Natural killer cell (primary cell): ENCODE data around the gene HMCN2. TPM values are rescaled to one million over a fixed set of nuclear protein-coding genes. Genes with fewer than 3 reads are reported as not detected.

Experiments
- ATAC-seq, 3 donors: fragments of 150-1000 bp in 2 of 3; fragments of 200-7000 bp in 1 of 3; cut with Tn5 transposase; 1 replicate in 1 of 3; 2 replicates in 2 of 3; pipeline ENCODE4 v1.10.0; 2021; ENCODE audit warnings: mild to moderate bottlenecking in 2 of 3, moderate library complexity in 2 of 3
- DNase-seq, 2 donors: peaks; one replicate each; pipeline versions ENCODE4 v3.0.0 to v3.0.0-alpha.2; 2013 to 2021; ENCODE audit warnings: mixed read lengths in 1 of 2
- H3K27ac ChIP-seq: one replicate; pipeline ENCODE4 v1.5.1; 2013; ENCODE audit warnings: mild to moderate bottlenecking, low read length
- H3K27me3 ChIP-seq: one replicate; pipeline ENCODE4 v1.6.1; 2013; ENCODE audit warnings: low read length; ENCODE audit not compliant: control insufficient read depth, insufficient read depth
- H3K36me3 ChIP-seq: one replicate; pipeline ENCODE4 v1.6.1; 2013; ENCODE audit warnings: low read length; ENCODE audit not compliant: control insufficient read depth, insufficient read depth
- H3K4me1 ChIP-seq: one replicate; pipeline ENCODE4 v1.6.1; 2013; ENCODE audit warnings: low read length; ENCODE audit not compliant: control insufficient read depth, insufficient read depth
- H3K4me3 ChIP-seq: one replicate; pipeline ENCODE4 v1.5.1; 2013; ENCODE audit warnings: low read length
- H3K9me3 ChIP-seq: one replicate; pipeline ENCODE4 v1.6.1; 2013; ENCODE audit warnings: low read length; ENCODE audit not compliant: control insufficient read depth, insufficient read depth
- H3K27ac Mint-ChIP-seq, 2 donors: one replicate each; pipeline ENCODE4 v1.8.0; 2022; ENCODE audit warnings: mild to moderate bottlenecking in 2 of 2, mixed read lengths in 2 of 2, moderate library complexity in 1 of 2
- H3K27me3 Mint-ChIP-seq, 2 donors: one replicate each; pipeline ENCODE4 v1.8.0; 2022; ENCODE audit warnings: low read depth in 2 of 2, mixed read lengths in 2 of 2
- H3K36me3 Mint-ChIP-seq: one replicate; pipeline ENCODE4 v1.8.0; 2022; ENCODE audit warnings: mixed read lengths
- H3K4me1 Mint-ChIP-seq, 2 donors: one replicate each; pipeline ENCODE4 v1.8.0; 2022; ENCODE audit warnings: mixed read lengths in 2 of 2
- H3K4me3 Mint-ChIP-seq: one replicate; pipeline ENCODE4 v1.8.0; 2022; ENCODE audit warnings: mild to moderate bottlenecking, moderate library complexity, mixed read lengths
- H3K9me3 Mint-ChIP-seq, 2 donors: one replicate each; pipeline ENCODE4 v1.8.0; 2022; ENCODE audit warnings: mixed read lengths in 2 of 2
- CTCF ChIP-seq: fragments of 200-600 bp; IDR thresholded peaks from one replicate; pipeline ENCODE4 v1.8.0; 2022; ENCODE audit warnings: antibody characterized with exemption
- WGBS: methylation state at CpG from one replicate; pipeline ENCODE4 v1.1.7; 2013; ENCODE audit warnings: missing lambda C conversion rate; ENCODE audit not compliant: insufficient coverage; 5-methylcytosine and 5-hydroxymethylcytosine counted together
- intact Hi-C: fragments of 100-400 bp; cut with micrococcal nuclease; formaldehyde crosslinking; loops from one replicate; pipeline ENCODE4 v1.14.2; 2022
- total RNA-seq, 4 donors: library from RNA; stranded (reverse); fragments of 120-200 nt in 1 of 4; gene quantifications; one replicate each; pipeline versions ENCODE4 v1.2.3 to v1.2.4, GENCODE V29; 2013 to 2022

Gene HMCN2
- total RNA-seq, 3 donors from 2014 or later (not counting 1 experiment from before 2014, with no cell fraction given) = not detected

DNA sequence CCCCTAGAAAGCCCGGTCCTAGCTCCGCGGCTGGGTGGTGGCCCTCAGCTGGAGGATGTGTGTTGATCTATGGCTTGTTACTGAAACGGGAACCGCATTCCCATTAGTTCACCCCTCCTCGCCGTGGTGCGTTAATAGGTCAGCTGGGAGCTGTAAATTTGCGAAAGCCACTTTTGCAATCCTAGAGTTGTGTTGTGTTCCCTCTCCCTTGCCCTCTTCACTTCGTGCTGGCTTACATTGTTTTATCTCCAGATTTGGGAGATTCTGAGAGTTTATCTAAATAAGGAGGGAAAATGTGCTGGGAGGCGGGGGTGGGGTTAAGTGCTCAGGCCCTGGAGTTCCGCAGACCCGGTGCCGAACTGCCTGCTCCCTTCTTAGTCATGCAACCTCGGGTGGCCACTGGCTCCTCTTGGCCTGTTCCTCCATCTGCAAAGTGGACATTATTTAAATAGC lies 62.8 kb downstream of the HMCN2 start:
- peaks cover 16 to 29% of the 10 kb centered on the region in 2 donors for H3K27me3 Mint-ChIP-seq
- Histone ChIP-seq H3K27me3 (peaks cover 2% of the 10 kb centered on the region), H3K27ac (no peak overlapping the region), H3K36me3 (no peaks in the 10 kb centered on the region), H3K9me3 (no peaks in the 10 kb centered on the region), H3K4me1 (no peaks in the 10 kb centered on the region), H3K4me3 (no peak overlapping the region)
- H3K9me3 Mint-ChIP-seq = no peaks in the 10 kb centered on the region
- H3K27ac Mint-ChIP-seq = no peak overlapping the region
- no peak overlapping the region for H3K4me3 Mint-ChIP-seq
- no peak for ATAC-seq
- no peaks in the 10 kb centered on the region for H3K36me3 Mint-ChIP-seq
- TF ChIP-seq CTCF = no peak
- DNase-seq = no peak
- 28% methylated on average over 14 of the region's 15 CpGs for WGBS
- H3K4me1 Mint-ChIP-seq = no peaks in the 10 kb centered on the region
- intact Hi-C loops = no loop called here

DNA sequence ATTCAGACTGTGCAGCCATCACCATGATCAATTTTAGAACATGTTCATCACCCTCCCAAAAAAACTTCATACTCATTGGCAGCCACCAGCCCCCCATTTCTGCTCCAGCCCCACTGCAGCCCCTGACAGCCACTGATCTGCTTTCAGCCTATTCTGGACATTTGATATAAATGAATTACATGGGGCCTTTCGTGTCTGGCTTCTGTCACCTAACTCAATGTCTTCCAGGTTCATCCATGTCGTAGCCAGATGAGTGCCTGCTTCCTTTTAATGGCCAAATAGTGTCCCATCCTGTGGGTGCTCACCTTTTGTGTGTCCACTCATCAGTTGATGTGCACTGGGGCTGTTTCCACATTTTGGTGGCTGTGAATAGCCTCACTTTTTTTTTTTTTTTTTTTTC lies 63.5 kb downstream of the HMCN2 start:
- peaks cover 21 to 34% of the 10 kb centered on the region in 2 donors for H3K27me3 Mint-ChIP-seq
- no peak for TF ChIP-seq CTCF
- intact Hi-C loops = no loop called here
- H3K4me3 Mint-ChIP-seq = no peak overlapping the region
- H3K36me3 Mint-ChIP-seq = no peaks in the 10 kb centered on the region
- Histone ChIP-seq H3K27me3 (peaks cover 2% of the 10 kb centered on the region), H3K4me1 (no peaks in the 10 kb centered on the region), H3K36me3 (no peaks in the 10 kb centered on the region), H3K9me3 (no peaks in the 10 kb centered on the region), H3K27ac (no peak overlapping the region), H3K4me3 (no peak overlapping the region)
- no peaks in the 10 kb centered on the region for H3K4me1 Mint-ChIP-seq
- DNase-seq (no peak), ATAC-seq (no peak)
- H3K9me3 Mint-ChIP-seq = no peaks in the 10 kb centered on the region
- no peak overlapping the region for H3K27ac Mint-ChIP-seq
- 69% methylated on average over 2 of the region's 2 CpGs for WGBS

DNA sequence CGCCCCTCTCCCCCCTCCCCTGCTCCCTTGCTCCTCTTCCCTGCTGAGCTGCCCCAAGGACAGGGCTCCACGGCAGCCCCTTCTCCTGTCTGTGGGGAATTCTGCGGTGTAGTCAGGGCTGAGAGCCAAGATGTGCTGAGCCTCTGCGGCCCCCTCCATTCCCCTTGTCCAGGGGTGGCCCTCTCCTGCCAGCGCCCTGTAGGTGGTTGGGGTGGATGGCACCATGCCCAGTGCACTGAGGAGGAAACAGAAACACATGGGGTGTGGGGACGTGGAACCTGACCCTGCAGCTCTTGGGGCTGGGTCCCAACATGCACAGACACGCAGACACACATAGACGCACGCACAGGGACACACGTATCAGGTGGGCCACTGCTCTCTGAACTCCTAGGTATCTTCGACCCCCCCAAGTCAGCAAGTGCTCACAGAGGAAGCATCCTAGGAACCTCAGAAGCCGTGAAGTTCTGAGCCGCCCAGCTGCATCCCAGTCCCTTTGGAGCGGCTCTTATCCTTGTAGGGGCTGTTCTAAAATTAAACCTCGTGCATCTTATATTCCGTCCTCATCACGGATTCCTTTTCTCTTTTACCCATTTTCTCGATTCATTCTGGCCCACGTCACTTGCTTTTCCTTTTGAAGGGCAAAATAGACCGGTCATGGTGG lies 64.8 kb downstream of the HMCN2 start:
- H3K4me1 Mint-ChIP-seq = no peaks in the 10 kb centered on the region
- H3K36me3 Mint-ChIP-seq = no peaks in the 10 kb centered on the region
- no peak for TF ChIP-seq CTCF
- H3K4me3 ChIP-seq = no peak overlapping the region
- H3K9me3 ChIP-seq = no peaks in the 10 kb centered on the region
- 70% methylated on average over 20 of the region's 20 CpGs for WGBS
- intact Hi-C loops = no loop called here
- no peak overlapping the region for H3K4me3 Mint-ChIP-seq
- ATAC-seq = no peak
- peaks cover 2% of the 10 kb centered on the region for H3K27me3 ChIP-seq
- no peak for DNase-seq
- H3K4me1 ChIP-seq = no peaks in the 10 kb centered on the region
- H3K27ac ChIP-seq = no peak overlapping the region
- H3K27me3 Mint-ChIP-seq = peaks cover 21 to 34% of the 10 kb centered on the region in 2 donors
- no peaks in the 10 kb centered on the region for H3K9me3 Mint-ChIP-seq
- no peak overlapping the region for H3K27ac Mint-ChIP-seq
- H3K36me3 ChIP-seq = no peaks in the 10 kb centered on the region

- no peak for ATAC-seq
- no peak overlapping the region for H3K27ac Mint-ChIP-seq
- no peaks in the 10 kb centered on the region for H3K9me3 Mint-ChIP-seq
- Histone ChIP-seq H3K9me3 (no peaks in the 10 kb centered on the region), H3K27me3 (peaks cover 2% of the 10 kb centered on the region), H3K27ac (no peak overlapping the region), H3K4me3 (no peak overlapping the region), H3K36me3 (no peaks in the 10 kb centered on the region), H3K4me1 (no peaks in the 10 kb centered on the region)
- no peak for DNase-seq
- no peaks in the 10 kb centered on the region for H3K36me3 Mint-ChIP-seq
- intact Hi-C loops = no loop called here
- no peak for TF ChIP-seq CTCF
- peaks cover 24 to 31% of the 10 kb centered on the region in 2 donors for H3K27me3 Mint-ChIP-seq
- H3K4me3 Mint-ChIP-seq = no peak overlapping the region
- no peaks in the 10 kb centered on the region for H3K4me1 Mint-ChIP-seq
- WGBS = 92% methylated on average over 14 of the region's 14 CpGs
Measured at GRCh38 chr9:130331061-130331460, 65.5 kb downstream of the HMCN2 start.
